ENCODE measurements around the gene PLEKHH2.
"Not testable (repeated sequence)": the region's sequence is repeated elsewhere in the genome, so short reads cannot be mapped to it uniquely, and the experiment has no call there.

DNA sequence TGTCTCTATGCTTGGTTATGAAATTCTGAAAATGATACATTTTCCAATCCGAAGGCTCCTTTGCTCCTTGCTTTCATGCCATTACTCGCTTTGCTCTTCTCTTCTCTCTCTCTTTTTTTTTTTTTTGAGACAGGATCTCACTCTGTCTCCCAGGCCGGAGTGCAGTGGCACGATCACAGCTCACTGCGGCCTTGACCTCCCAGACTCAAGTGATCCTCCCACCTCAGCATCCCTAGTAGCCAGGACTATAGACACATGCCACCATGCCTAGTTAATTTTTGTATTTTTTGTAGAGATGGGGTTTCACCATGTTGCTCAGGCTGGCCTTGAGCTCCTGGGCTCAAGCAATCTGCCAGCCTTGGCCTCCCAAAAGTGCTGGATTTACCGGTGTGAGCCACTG lies 61.1 kb downstream of the PLEKHH2 start:
- not testable (repeated sequence) for TF ChIP-seq EZH2 (IDR thresholded peaks at IDR 0.05; ENCODE audit: insufficient read depth, poor library complexity, severe bottlenecking); EZH2phosphoT487 (IDR thresholded peaks at IDR 0.05; ENCODE audit: insufficient read depth, low read depth)
